CD4-positive, alpha-beta T cell treated with Interleukin-1 beta for 1 hour (primary cell): Measurements from ENCODE around the gene ESYT1.

Experiments used
- DNase-seq, 2 donors: peaks; one replicate each; pipeline ENCODE4 v3.0.0-alpha.2; 2020 to 2022

Gene ESYT1

GRCh38 chr12:56157201-56158028, 29.3 kb downstream of the ESYT1 start:
- DNase-seq = peak; percentile 69 to 74

GRCh38 chr12:56158029-56158925, 30.2 kb downstream of the ESYT1 start, which contains the start of gene MYL6:
TSS of gene MYL6 (plus strand) at chr12:56158359. CDS start at chr12:56158402, 43 bp downstream.
- DNase-seq = peak; percentile 94

- DNase-seq = peak; percentile 33 to 38
These were observed 30.9 kb downstream of the ESYT1 start for GRCh38 chr12:56158926-56159461.

GRCh38 chr12:56159482-56160192, 31.6 kb downstream of the ESYT1 start:
- DNase-seq = peak in 1 of 2 donors; percentile 29

GRCh38 chr12:56160193-56160763, 32.2 kb downstream of the ESYT1 start:
- peak; percentile 62 to 76 for DNase-seq

GRCh38 chr12:56160894-56161689, 33.0 kb downstream of the ESYT1 start:
- DNase-seq = no peak

- no peak for DNase-seq
These were observed 33.8 kb downstream of the ESYT1 start for GRCh38 chr12:56161690-56162351.

- no peak for DNase-seq
These were observed 34.6 kb downstream of the ESYT1 start for GRCh38 chr12:56162468-56163290.

GRCh38 chr12:56163533-56164344, 35.7 kb downstream of the ESYT1 start:
- no peak for DNase-seq

GRCh38 chr12:56164345-56164729, 36.3 kb downstream of the ESYT1 start:
- no peak for DNase-seq

- no peak for DNase-seq
These were observed 37.3 kb downstream of the ESYT1 start for GRCh38 chr12:56165369-56165768.

- no peak for DNase-seq
These were observed 41.2 kb downstream of the ESYT1 start for GRCh38 chr12:56169229-56169759.

- DNase-seq = no peak
These were observed 44.8 kb downstream of the ESYT1 start for GRCh38 chr12:56172839-56173238.

- DNase-seq = no peak
These were observed 50.3 kb downstream of the ESYT1 start for GRCh38 chr12:56178347-56178746.

GRCh38 chr12:56186957-56187356, 58.9 kb downstream of the ESYT1 start:
- no peak for DNase-seq

GRCh38 chr12:56188131-56188777, 60.2 kb downstream of the ESYT1 start:
- DNase-seq = no peak

- no peak for DNase-seq
These were observed 60.7 kb downstream of the ESYT1 start for GRCh38 chr12:56188778-56189098.
